Activated CD8-positive, alpha-beta memory T cell treated with anti-CD3 and anti-CD28 coated beads for 4 hours (primary cell): ENCODE measurements around the gene LHX1.

Experiments used
- DNase-seq, 2 donors: peaks; one replicate each; pipeline ENCODE4 v3.0.0-alpha.2; 2020; ENCODE audit warnings: low read depth in 2 of 2

Gene LHX1

GRCh38 chr17:36922175-36922574 is 15.1 kb upstream of the LHX1 start:
- DNase-seq, result no peak

GRCh38 chr17:36923814-36924221 is 13.5 kb upstream of the LHX1 start:
- no peak for DNase-seq

- no peak for DNase-seq
Measured at GRCh38 chr17:36926226-36926625, 11.0 kb upstream of the LHX1 start.

- DNase-seq, result no peak
Measured at GRCh38 chr17:36926701-36927100, 10.6 kb upstream of the LHX1 start.

GRCh38 chr17:36928471-36929345 is 8.6 kb upstream of the LHX1 start:
- DNase-seq, result no peak

GRCh38 chr17:36929851-36930582 is 7.3 kb upstream of the LHX1 start:
- no peak for DNase-seq

GRCh38 chr17:36930583-36930900 is 6.7 kb upstream of the LHX1 start:
- no peak for DNase-seq

GRCh38 chr17:36931096-36931696 is 6.1 kb upstream of the LHX1 start:
- DNase-seq, result no peak

- no peak for DNase-seq
Measured at GRCh38 chr17:36931697-36932382, 5.4 kb upstream of the LHX1 start.

- DNase-seq, result no peak
Measured at GRCh38 chr17:36932383-36932693, 4.9 kb upstream of the LHX1 start.

- no peak for DNase-seq
Measured at GRCh38 chr17:36932694-36933511, 4.4 kb upstream of the LHX1 start.

GRCh38 chr17:36933512-36934143 is 3.6 kb upstream of the LHX1 start:
- no peak for DNase-seq

- DNase-seq, result no peak
Measured at GRCh38 chr17:36934144-36934691, 3.1 kb upstream of the LHX1 start.

- DNase-seq, result no peak
Measured at GRCh38 chr17:36934692-36935630, 2.3 kb upstream of the LHX1 start.

GRCh38 chr17:36935671-36936454 is 1.4 kb upstream of the LHX1 start:
- no peak for DNase-seq

GRCh38 chr17:36936455-36937000 is 747 bp upstream of the LHX1 start:
- DNase-seq, result no peak

- no peak for DNase-seq
Measured at GRCh38 chr17:36937959-36938565, 787 bp downstream of the LHX1 start.

- DNase-seq, result no peak
Measured at GRCh38 chr17:36938566-36939051, 1.3 kb downstream of the LHX1 start.
